DLD1 (cell line): ENCODE results near the gene SMAD9.

ENCODE experiments used
- in situ Hi-C: cut with HindIII; loops from 2 replicates; pipeline ENCODE4 v1.10.0; 2017; ENCODE audit warnings: low sequenced_read_pairs

The SMAD9 gene

DNA sequence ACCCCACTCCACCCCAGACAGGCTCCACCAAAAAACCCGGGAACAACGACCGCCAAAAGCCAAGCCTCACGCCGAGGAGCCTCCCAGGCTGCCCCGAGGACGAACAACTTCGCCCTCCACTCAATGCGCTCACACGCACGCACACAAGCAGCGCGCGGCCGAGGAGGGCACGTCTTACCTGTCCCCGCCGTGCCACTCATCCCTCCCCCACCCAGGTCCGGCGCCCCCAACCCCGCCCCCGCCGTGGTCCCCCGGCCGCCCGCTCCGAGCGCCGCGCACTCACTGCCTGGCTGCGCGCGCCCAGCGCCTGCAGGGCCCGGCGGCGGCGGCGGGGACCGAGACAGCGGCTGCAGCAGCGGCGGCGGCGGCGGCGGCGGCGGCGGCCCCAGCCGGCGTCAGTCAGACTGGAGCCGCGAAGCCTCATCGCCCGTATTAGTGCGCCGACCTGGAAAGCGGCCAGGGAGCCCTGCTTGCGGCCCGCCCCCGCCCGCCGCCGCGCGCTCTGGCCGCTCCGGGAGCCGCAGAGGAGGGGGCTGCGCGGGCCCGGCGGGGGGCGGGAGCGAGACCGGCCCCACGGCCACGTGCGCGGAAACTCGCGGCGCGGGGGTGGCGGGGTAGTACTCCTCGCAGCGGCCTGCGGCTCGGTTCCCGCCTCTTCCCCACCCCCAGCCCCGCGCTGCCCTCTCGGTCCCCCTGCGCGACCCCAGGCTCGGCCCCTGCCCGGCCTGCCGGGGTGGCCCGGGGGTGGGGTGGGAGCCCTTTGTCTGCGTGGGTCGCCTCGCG lies at the start of gene SMAD9:
Gene SMAD9, minus strand, starts transcription at position 406 of the 783 bp plus-strand sequence. CDS start 40,549 bp downstream, outside the sequence.
- in situ Hi-C loops: no loop called here

DNA sequence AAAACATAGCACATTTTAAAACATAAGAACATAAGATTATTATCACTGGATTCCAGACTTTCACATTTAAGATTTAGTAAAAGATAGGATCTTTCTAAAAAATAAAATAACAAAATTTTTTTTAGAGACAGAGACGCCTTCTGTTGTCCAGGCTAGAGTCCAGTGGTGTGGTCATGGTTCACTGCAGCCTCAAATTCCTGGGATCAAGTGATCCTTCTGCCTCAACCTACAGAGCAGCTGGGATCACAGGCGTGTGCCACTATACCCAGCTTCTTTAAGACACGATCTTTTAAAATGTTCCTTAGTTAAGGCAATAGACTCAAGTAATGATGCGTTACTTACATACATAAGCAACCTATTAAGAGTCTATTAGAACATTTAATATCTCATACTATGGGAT lies 46.4 kb upstream of the SMAD9 start:
- in situ Hi-C loops: no loop called here

DNA sequence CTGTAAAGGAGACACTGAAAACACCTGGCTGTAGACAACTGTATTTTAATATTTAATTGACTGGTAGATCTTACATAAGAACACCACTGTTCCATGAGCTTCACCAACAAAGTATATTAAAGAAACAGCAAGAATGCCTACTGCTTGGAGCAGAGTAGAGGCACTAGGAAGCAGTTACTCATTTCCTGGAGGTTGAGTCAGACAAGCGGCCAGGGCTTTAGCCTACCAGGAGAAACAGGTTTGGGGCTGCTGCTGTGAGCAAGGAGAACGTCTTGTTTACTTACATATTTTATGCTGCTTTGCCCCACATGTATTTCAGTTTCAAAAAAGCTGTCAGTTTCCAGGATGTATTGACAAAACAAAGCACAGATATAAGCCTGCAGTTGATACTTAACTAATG lies 45.7 kb upstream of the SMAD9 start:
- in situ Hi-C loops: no loop called here

GRCh38 chr13:36959456-36960116 lies 39.5 kb upstream of the SMAD9 start:
- in situ Hi-C loops: no loop called here

DNA sequence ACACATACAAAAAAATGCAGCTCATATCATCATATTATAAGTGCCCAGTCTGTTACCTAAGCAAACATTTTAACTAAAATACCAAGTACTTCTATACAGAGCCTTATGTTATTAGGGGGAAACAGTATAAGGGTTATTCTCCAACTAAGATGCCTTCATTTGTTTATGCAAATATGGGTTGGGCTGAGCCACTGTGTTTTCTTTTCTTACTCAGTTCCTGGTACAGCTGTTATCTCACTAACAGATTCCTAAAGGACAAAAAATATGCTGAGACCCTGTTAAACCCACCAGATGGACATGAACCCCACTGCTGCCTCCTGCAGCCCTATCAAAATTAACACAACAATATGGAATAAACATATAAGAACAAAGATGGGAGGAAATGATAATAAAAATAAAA lies 34.5 kb upstream of the SMAD9 start:
- in situ Hi-C loops: no loop called here

GRCh38 chr13:36950920-36951319 lies 30.9 kb upstream of the SMAD9 start:
- in situ Hi-C loops: no loop called here

GRCh38 chr13:36950330-36950729 lies 30.3 kb upstream of the SMAD9 start:
- in situ Hi-C loops: no loop called here

DNA sequence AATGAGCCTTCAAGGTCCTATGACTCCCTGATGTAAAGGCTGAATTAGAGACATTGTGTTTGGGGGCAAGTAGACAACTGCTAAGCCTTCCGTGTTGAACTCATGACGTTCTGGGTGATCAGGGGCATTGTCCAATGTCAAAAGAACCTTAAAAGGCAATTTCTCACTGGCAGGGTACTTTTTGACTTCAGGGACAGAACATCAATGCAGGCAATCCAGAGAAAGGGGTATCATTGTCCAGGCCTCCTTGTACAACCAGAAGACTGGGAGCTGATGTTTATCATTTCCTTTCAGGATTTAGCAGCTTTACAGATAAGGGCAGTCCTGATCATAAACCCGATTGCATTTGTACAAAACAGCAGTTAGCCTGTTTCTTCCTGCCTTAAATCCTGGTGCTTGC lies 25.0 kb upstream of the SMAD9 start:
- in situ Hi-C loops: no loop called here

DNA sequence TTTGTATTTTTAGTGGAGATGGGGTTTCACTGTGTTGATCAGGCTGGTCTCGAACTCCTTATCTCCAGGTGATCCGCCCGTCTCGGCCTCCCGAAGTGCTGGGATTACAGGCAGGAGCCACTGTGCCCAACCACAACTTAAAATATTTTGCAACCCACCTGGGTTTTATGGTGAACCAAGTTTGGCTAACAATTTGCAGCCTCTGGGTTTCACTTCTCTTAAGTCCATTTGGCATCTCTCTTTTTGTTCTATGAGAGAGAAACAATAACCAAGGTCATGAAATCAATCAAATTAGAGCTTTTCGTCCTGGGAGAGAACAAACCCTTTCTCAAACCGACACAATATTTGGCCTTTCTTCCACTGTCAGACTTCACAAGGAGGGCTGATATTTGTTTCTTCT lies 5.6 kb upstream of the SMAD9 start:
- in situ Hi-C loops: no loop called here

DNA sequence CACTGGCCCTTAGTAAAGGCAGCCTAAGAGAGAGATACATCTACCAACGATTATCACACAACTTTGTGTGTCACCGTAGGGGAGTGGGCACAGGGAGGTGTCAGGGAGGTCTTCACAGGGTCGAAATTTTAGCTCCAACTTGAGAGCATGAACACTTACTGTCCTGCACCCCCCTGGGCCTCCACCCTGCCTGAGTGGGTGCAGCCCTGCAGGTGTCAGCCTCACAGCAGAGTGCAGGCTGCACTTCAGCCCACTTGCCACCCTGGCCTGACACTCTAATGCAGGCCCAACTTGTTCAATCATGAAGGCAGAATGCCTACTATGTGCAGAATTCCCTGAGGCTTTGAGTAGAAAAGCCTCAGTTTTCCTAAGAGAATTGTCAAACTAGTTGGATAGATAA lies 4.0 kb upstream of the SMAD9 start:
- in situ Hi-C loops: no loop called here

GRCh38 chr13:36921631-36922301 lies 1.7 kb upstream of the SMAD9 start:
- in situ Hi-C loops: no loop called here

DNA sequence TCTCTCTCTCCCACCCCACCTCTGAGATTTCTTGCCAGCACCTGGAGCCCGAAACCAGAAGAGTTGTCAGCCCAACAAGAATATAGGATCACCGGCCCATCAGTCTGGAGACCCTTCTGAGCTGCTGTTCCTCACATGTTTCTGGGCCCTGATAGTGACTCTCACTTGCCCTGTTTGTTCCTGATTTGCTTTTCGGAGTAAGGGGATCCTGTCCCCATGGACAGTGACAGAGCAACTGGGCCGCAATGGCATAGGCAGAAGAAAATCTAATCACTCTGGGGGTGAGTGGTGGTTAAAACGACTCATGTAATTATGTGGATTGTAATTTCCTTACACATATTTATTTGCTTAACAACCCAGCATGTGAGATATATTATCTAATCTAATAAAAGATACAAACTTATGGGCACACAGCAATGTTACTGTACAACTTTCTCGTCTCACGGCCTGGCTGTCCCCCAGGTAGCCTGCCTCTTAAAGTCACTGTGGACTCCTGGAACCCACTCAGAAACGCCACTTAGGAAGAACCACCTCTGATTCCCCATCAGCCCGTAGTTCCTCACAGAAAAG lies 663 bp upstream of the SMAD9 start:
- in situ Hi-C loops: no loop called here

- in situ Hi-C loops: no loop called here
These were observed 736 bp downstream of the SMAD9 start for GRCh38 chr13:36919171-36919832.

GRCh38 chr13:36918246-36919131 lies 1.5 kb downstream of the SMAD9 start:
- in situ Hi-C loops: no loop called here

DNA sequence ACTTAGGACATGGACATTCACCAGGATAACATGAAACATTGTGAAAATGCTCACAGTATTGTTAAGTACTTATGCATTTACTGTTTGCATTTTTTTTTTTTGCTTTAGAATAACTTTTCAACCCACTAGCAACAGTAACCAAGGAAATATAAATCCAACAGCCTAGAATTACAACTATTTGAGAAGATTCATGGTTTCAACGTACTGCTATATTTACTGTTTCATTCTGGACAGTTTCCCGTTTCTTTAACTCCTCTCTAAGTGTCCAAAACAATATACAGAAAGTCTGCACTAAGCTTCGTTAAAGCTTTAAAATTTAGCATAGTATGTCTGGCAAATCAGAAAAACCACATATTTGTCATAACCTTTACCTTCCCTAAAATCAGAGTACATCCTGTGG lies 2.7 kb downstream of the SMAD9 start:
- in situ Hi-C loops: no loop called here

GRCh38 chr13:36915896-36916640 lies 4.0 kb downstream of the SMAD9 start:
- in situ Hi-C loops: no loop called here

DNA sequence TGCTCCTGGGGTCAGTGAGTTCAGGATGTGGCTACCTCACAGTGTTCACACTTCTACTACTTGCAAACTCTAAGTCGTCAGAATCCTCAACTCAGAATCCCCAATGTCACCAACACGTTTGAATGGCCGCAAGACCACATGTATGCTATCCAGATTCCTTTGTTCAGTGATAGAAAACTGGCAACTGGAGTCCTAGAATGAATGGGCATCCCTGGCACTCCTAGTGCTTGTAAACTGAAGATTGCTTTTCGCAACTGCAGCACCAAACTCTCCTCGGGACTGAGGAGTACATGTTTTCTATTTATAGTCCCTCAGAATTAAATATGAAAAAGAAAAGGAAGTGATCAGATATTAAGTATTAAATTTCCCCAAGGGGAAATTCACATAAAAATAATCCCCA lies 4.9 kb downstream of the SMAD9 start:
- in situ Hi-C loops: no loop called here

GRCh38 chr13:36914648-36915047 lies 5.4 kb downstream of the SMAD9 start:
- in situ Hi-C loops: no loop called here

- in situ Hi-C loops: no loop called here
These were observed 6.6 kb downstream of the SMAD9 start for GRCh38 chr13:36913463-36913862.
